OCI-LY1 (cell line): ENCODE results near the gene KCNH4.

Experiments
- H2AFZ ChIP-seq: fragments of 200-600 bp; sonication (generic), shearing (Covaris generic); 2 replicates; pipeline ENCODE4 v1.6.0; 2014; ENCODE audit warnings: antibody characterized with exemption, mild to moderate bottlenecking, low read length
- H3F3A ChIP-seq: fragments of 200-600 bp; sonication (generic), shearing (Covaris generic); 2 replicates; pipeline ENCODE4 v1.6.0; 2014; ENCODE audit warnings: mild to moderate bottlenecking, antibody characterized with exemption, low read length, moderate library complexity; ENCODE audit not compliant: insufficient read depth
- H3K27ac ChIP-seq: fragments of 200-600 bp; sonication (generic); 2 replicates; pipeline ENCODE4 v1.5.1; 2014; ENCODE audit warnings: low read length, mixed run types, mild to moderate bottlenecking, low read depth; ENCODE audit not compliant: poor library complexity, severe bottlenecking
- H3K27me3 ChIP-seq: fragments of 200-600 bp; sonication (generic); 2 replicates; pipeline ENCODE4 v1.6.0; 2014; ENCODE audit warnings: antibody characterized with exemption, mild to moderate bottlenecking, low read length, moderate library complexity; ENCODE audit not compliant: insufficient read depth
- H3K36me3 ChIP-seq: fragments of 200-600 bp; sonication (generic); 2 replicates; pipeline ENCODE4 v1.6.1; 2014; ENCODE audit warnings: mild to moderate bottlenecking, antibody characterized with exemption, low read length, moderate library complexity, mixed read lengths; ENCODE audit not compliant: insufficient read depth
- H3K4me1 ChIP-seq: fragments of 200-600 bp; sonication (generic); 2 replicates; pipeline ENCODE4 v1.5.1; 2014; ENCODE audit warnings: mild to moderate bottlenecking, low read length, moderate library complexity; ENCODE audit not compliant: insufficient read depth, severe bottlenecking
- H3K4me2 ChIP-seq: fragments of 200-600 bp; sonication (generic), shearing (Covaris generic); 2 replicates; pipeline ENCODE4 v1.6.1; 2014; ENCODE audit warnings: low read length
- H3K4me3 ChIP-seq: fragments of 200-600 bp; sonication (generic); 2 replicates; pipeline ENCODE4 v1.5.1; 2014; ENCODE audit warnings: low read length, low read depth, mild to moderate bottlenecking, mixed read lengths; ENCODE audit not compliant: poor library complexity, severe bottlenecking
- H3K79me2 ChIP-seq: fragments of 200-600 bp; shearing (Covaris generic); 2 replicates; pipeline ENCODE4 v1.6.1; 2016; ENCODE audit warnings: mixed run types, low read length, mixed read lengths; ENCODE audit not compliant: insufficient read depth
- H3K9ac ChIP-seq: fragments of 200-600 bp; sonication (generic), shearing (Covaris generic); 2 replicates; pipeline ENCODE4 v1.6.1; 2014; ENCODE audit warnings: mild to moderate bottlenecking, low read length, mixed read lengths
- H3K9me2 ChIP-seq: fragments of 200-600 bp; sonication (generic), shearing (Covaris generic); 2 replicates; pipeline ENCODE4 v1.6.1; 2014; ENCODE audit warnings: low read depth, mild to moderate bottlenecking, low read length, mixed read lengths
- H3K9me3 ChIP-seq: fragments of 200-600 bp; shearing (Covaris generic); 2 replicates; pipeline ENCODE4 v1.6.1; 2014; ENCODE audit warnings: low read length, mixed read lengths
- H4K20me1 ChIP-seq: fragments of 200-600 bp; sonication (generic), shearing (Covaris generic); 2 replicates; pipeline ENCODE4 v1.6.0; 2016; ENCODE audit warnings: mild to moderate bottlenecking, low read length; ENCODE audit not compliant: insufficient read depth
- EZH2 ChIP-seq: fragments of 200-600 bp; sonication (generic), shearing (Covaris generic); IDR thresholded peaks from 2 replicates; pipeline ENCODE4 v1.8.0; 2017; ENCODE audit warnings: borderline replicate concordance, mixed run types, mild to moderate bottlenecking, antibody characterized with exemption, low read length, moderate library complexity, mixed read lengths
- TF ChIP-seq, protein P1 (sequence below): fragments of 200-600 bp; sonication (generic), shearing (Covaris generic); IDR thresholded peaks from 2 replicates; pipeline ENCODE4 v1.5.1; 2017; ENCODE audit warnings: mild to moderate bottlenecking, antibody characterized with exemption, low read length, moderate library complexity, mixed read lengths

Gene KCNH4

DNA sequence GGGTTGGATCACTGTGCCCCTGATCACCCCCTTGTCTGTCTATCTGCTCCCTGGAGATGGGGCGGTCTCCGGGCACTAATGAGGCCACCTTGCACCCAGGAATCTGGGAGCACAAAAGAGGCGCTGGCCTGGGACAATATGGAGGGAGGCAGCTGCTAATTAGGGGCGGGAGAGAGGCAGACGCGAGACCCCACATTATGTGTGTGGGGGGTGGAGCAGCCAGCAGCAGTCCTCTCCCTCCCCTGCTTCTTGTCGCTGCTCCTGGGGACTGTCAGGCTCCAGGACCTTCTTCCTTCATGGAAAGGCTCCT, 4.6 kb upstream of the KCNH4 start:
- Histone ChIP-seq H3K27me3 (no peaks in the 10 kb centered on the region), H3F3A (no peaks in the 10 kb centered on the region), H3K9me3 (no peaks in the 10 kb centered on the region), H3K9ac (no peak overlapping the region), H3K4me1 (peaks cover 36% of the 10 kb centered on the region), H3K27ac (no peak overlapping the region), H3K4me2 (no peak overlapping the region), H4K20me1 (no peaks in the 10 kb centered on the region), H2AFZ (no peak overlapping the region), H3K79me2 (no peaks in the 10 kb centered on the region), H3K9me2 (no peaks in the 10 kb centered on the region), H3K4me3 (no peak overlapping the region), H3K36me3 (no peaks in the 10 kb centered on the region)
- TF ChIP-seq, protein P1, sequence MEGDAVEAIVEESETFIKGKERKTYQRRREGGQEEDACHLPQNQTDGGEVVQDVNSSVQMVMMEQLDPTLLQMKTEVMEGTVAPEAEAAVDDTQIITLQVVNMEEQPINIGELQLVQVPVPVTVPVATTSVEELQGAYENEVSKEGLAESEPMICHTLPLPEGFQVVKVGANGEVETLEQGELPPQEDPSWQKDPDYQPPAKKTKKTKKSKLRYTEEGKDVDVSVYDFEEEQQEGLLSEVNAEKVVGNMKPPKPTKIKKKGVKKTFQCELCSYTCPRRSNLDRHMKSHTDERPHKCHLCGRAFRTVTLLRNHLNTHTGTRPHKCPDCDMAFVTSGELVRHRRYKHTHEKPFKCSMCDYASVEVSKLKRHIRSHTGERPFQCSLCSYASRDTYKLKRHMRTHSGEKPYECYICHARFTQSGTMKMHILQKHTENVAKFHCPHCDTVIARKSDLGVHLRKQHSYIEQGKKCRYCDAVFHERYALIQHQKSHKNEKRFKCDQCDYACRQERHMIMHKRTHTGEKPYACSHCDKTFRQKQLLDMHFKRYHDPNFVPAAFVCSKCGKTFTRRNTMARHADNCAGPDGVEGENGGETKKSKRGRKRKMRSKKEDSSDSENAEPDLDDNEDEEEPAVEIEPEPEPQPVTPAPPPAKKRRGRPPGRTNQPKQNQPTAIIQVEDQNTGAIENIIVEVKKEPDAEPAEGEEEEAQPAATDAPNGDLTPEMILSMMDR = no peak
- TF ChIP-seq EZH2 = no peak

DNA sequence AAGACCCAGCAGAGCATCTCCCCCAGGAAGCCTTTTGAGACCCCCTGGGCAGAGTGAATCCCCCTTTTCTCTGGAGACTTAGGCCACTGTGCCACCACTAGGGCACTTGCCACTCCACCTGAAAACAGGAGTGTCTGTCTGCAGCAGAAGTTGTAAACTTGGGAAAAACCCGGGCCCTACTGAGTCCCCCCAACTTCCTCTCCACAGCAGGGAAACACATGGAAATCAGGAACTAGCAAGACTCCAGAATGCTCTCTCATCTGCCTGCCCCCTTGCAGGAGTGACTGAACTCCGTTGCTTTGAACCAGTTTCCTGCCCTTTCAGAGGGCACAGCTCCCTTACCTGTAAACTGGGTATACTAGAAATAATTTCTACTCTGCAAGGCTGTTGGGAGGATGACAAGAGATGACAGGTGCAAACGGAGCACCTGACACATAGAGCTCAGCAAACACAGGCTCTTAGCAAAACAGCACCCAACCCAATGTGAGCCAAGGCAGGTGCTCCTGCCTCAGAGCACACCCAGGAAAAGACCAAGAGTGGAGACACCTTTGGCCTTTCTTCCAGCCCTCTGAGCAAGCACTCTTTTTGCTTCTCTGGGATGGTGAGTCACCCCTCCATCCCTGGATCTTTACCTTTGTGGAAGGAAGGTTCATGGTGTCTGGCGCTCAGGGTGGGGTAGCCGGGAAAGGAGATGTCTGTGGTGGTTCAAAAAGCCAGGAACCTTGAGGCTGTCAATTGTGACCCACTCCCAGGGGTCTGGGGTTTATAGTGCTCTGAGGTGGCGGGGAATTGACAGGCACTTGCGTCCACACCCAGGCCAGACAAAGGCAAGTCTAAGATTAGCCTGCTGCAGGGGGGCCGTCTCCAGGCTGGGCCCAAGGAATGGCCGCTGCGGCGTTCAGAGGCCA, 4.0 kb upstream of the KCNH4 start, which contains the start of gene HCRT:
Gene HCRT, minus strand, starts transcription at position 740 of the 908 bp plus-strand sequence. Its CDS starts 87 bp downstream, at position 653.
- H4K20me1 ChIP-seq = no peaks in the 10 kb centered on the region
- H3K9ac ChIP-seq = peak within 1 kb of the TSS; percentile 22; the same call in 1 of the 2 replicates
- no peaks in the 10 kb centered on the region for H3K36me3 ChIP-seq
- H3K4me2 ChIP-seq = peak within 1 kb of the TSS; percentile 82
- H3K4me1 ChIP-seq = peaks cover 40% of the 10 kb centered on the region
- no peaks in the 10 kb centered on the region for H3K79me2 ChIP-seq
- no peaks in the 10 kb centered on the region for H3K9me3 ChIP-seq
- no peaks in the 10 kb centered on the region for H3K27me3 ChIP-seq
- H3K9me2 ChIP-seq = no peaks in the 10 kb centered on the region
- H3K4me3 ChIP-seq = peak within 1 kb of the TSS; percentile 68
- H2AFZ ChIP-seq = no peak within 1 kb of the TSS
- H3F3A ChIP-seq = no peaks in the 10 kb centered on the region
- TF ChIP-seq, protein P1 = no peak
- no peak for TF ChIP-seq EZH2
- no peak within 1 kb of the TSS for H3K27ac ChIP-seq

DNA sequence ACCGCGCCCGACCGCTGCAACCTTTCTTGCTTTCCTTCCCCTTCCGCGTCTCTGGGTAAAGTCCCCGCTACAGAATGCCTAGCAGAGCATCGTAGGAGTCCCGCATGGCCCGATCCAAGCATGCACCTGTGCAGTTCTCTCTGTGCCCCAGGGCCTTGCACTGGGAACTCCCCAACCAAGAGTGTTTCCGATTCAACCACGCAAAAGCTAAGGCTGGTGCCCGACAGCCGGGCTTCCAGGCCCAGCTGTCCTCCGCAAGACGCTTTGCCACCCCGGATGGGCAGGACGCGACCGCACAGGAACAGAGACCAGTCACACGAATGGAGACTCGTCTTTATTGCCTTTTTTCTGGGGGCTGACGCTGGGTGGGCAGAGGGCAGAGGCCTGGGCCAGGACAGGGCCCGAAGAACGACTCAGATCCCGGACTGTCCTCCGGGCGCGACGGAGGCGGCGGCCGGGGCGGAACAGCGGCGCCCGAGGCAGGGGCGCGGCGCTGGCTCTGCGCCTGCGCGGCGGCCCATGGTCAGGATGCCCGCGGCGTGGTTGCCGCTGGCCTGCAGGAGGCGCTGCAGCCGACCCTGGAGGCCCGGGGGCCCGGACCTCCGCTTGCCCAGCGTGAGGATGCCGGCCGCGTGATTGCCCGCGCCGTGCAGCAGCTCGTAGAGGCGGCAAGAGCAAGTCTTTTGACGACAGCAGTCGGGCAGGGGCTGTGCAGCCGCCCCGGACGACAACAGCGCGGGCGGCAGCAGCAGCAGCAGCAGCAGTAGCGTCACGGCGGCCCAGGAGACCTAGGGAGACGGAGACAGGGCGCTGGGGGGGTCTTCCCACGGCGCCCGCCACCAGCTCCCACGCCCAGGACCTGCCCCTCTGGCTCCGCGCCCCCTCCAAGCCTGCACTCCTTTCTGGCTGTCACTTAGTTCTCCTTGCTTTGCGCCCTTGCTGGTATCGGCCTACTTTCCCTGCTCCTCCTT, 3.1 kb upstream of the KCNH4 start:
- Histone ChIP-seq H3K27me3 (no peaks in the 10 kb centered on the region), H3K9me2 (no peaks in the 10 kb centered on the region), H3K36me3 (no peaks in the 10 kb centered on the region), H3K4me2 (peak overlapping the region; percentile 82), H4K20me1 (no peaks in the 10 kb centered on the region), H2AFZ (peak overlapping the region; percentile 66; the same call in 1 of the 2 replicates), H3K27ac (no peak overlapping the region), H3K4me1 (peaks cover 40% of the 10 kb centered on the region), H3K4me3 (peak overlapping the region; percentile 68), H3K9me3 (no peaks in the 10 kb centered on the region), H3K9ac (peak overlapping the region; percentile 66), H3F3A (no peaks in the 10 kb centered on the region), H3K79me2 (no peaks in the 10 kb centered on the region)
- TF ChIP-seq, protein P1 = peak; percentile 81
- TF ChIP-seq EZH2 = no peak
